Right ventricle myocardium superior (tissue), 1 donor: ENCODE results near the gene LCLAT1. TPM values are rescaled to one million over a fixed set of nuclear protein-coding genes. Genes with fewer than 3 reads are reported as not detected.
A peak's percentile ranks its signal among the peaks of the same experiment; 100 is the strongest.
"Not testable (repeated sequence)": the region's sequence is repeated elsewhere in the genome, so short reads cannot be mapped to it uniquely, and the experiment has no call there.

ENCODE experiments used
- ATAC-seq: fragments of 200-7000 bp; cut with Tn5 transposase; one replicate; pipeline ENCODE4 v1.9.1; 2020; ENCODE audit warnings: mild to moderate bottlenecking; ENCODE audit not compliant: poor library complexity
- DNase-seq: peaks from one replicate; pipeline ENCODE4 v3.0.0-alpha.2; 2020
- intact Hi-C: fragments of 100-400 bp; cut with DNase I; formaldehyde crosslinking; loops from one replicate; pipeline ENCODE4 v1.11.2; 2022
- total RNA-seq: library from RNA; stranded (reverse); fragmentation: NEBNext Ultra II Directional; extraction: Animal tissue kit (Norgen Biotek cat#: 25700); gene quantifications from one replicate; pipeline ENCODE4 v1.2.1, GENCODE V29; 2021
- donor health status: DM: no; HTN: yes; CAD: no; lungs with severe emphysema.

The LCLAT1 gene
- total RNA-seq, 1 donor from 2014 or later: 26.3 TPM

- DNase-seq: no peak
- intact Hi-C loops: no loop called here
- peak; percentile 77 for ATAC-seq
These were observed 164.5 kb downstream of the LCLAT1 start for GRCh38 chr2:30611583-30611982.

GRCh38 chr2:30612371-30612770 is 165.3 kb downstream of the LCLAT1 start:
- intact Hi-C loops: no loop called here
- ATAC-seq (peak; percentile 61), DNase-seq (no peak)

- DNase-seq (no peak), ATAC-seq (no peak)
- intact Hi-C loops: no loop called here
These were observed 166.0 kb downstream of the LCLAT1 start for GRCh38 chr2:30613001-30613400.

GRCh38 chr2:30614227-30614626 is 167.2 kb downstream of the LCLAT1 start:
- DNase-seq, ATAC-seq, intact Hi-C loops: not testable (repeated sequence)

GRCh38 chr2:30615926-30616325 is 168.9 kb downstream of the LCLAT1 start:
- DNase-seq (no peak), ATAC-seq (peak; percentile 48)
- intact Hi-C loops: no loop called here

GRCh38 chr2:30620102-30620501 is 173.1 kb downstream of the LCLAT1 start:
- ATAC-seq (peak; percentile 51), DNase-seq (no peak)
- intact Hi-C loops: no loop called here

GRCh38 chr2:30621836-30622235 is 174.8 kb downstream of the LCLAT1 start:
- DNase-seq: no peak
- intact Hi-C loops: no loop called here
- ATAC-seq: no peak

GRCh38 chr2:30622452-30622851 is 175.4 kb downstream of the LCLAT1 start:
- ATAC-seq (no peak), DNase-seq (no peak)
- intact Hi-C loops: no loop called here

GRCh38 chr2:30625276-30625675 is 178.2 kb downstream of the LCLAT1 start:
- ATAC-seq (no peak), DNase-seq (no peak)
- intact Hi-C loops: no loop called here

GRCh38 chr2:30625701-30626100 is 178.7 kb downstream of the LCLAT1 start:
- intact Hi-C loops: no loop called here
- no peak for DNase-seq
- peak; percentile 88 for ATAC-seq

- DNase-seq: no peak
- ATAC-seq: no peak
- intact Hi-C loops: no loop called here
These were observed 179.4 kb downstream of the LCLAT1 start for GRCh38 chr2:30626397-30626796.

GRCh38 chr2:30627151-30627550 is 180.1 kb downstream of the LCLAT1 start:
- no peak for DNase-seq
- intact Hi-C loops: no loop called here
- no peak for ATAC-seq

- intact Hi-C loops: no loop called here
- ATAC-seq (no peak), DNase-seq (no peak)
These were observed 181.3 kb downstream of the LCLAT1 start for GRCh38 chr2:30628341-30628740.

GRCh38 chr2:30629866-30630265 is 182.8 kb downstream of the LCLAT1 start:
- DNase-seq (no peak), ATAC-seq (no peak)
- intact Hi-C loops: no loop called here

GRCh38 chr2:30631051-30631671 is 184.1 kb downstream of the LCLAT1 start:
- ATAC-seq (peak; percentile 48), DNase-seq (no peak)
- intact Hi-C loops: no loop called here

GRCh38 chr2:30633039-30633438 is 186.0 kb downstream of the LCLAT1 start:
- no peak for DNase-seq
- intact Hi-C loops: no loop called here
- no peak for ATAC-seq

GRCh38 chr2:30636311-30636710 is 189.3 kb downstream of the LCLAT1 start:
- intact Hi-C loops: no loop called here
- no peak for ATAC-seq
- DNase-seq: no peak

- ATAC-seq (no peak), DNase-seq (no peak)
- intact Hi-C loops: no loop called here
These were observed 192.8 kb downstream of the LCLAT1 start for GRCh38 chr2:30639836-30640235.

GRCh38 chr2:30641765-30642345 is 194.8 kb downstream of the LCLAT1 start:
- no peak for ATAC-seq
- DNase-seq: no peak
- intact Hi-C loops: no loop called here

GRCh38 chr2:30643013-30643412 is 196.0 kb downstream of the LCLAT1 start:
- ATAC-seq, intact Hi-C loops, DNase-seq: not testable (repeated sequence)

- ATAC-seq (no peak), DNase-seq (no peak)
- intact Hi-C loops: no loop called here
These were observed 196.6 kb downstream of the LCLAT1 start for GRCh38 chr2:30643674-30644073.
